ENCODE data around the gene TMPRSS11A. TPM values are rescaled to one million over a fixed set of nuclear protein-coding genes. Genes with fewer than 3 reads are reported as not detected.
A peak's percentile ranks its signal among the peaks of the same experiment; 100 is the strongest.

The TMPRSS11A gene
- total and polyA plus RNA-seq, 2 of the 13 experiments (the other 11 are each of a cell fraction or from before 2014, with no cell fraction given) = not detected

DNA sequence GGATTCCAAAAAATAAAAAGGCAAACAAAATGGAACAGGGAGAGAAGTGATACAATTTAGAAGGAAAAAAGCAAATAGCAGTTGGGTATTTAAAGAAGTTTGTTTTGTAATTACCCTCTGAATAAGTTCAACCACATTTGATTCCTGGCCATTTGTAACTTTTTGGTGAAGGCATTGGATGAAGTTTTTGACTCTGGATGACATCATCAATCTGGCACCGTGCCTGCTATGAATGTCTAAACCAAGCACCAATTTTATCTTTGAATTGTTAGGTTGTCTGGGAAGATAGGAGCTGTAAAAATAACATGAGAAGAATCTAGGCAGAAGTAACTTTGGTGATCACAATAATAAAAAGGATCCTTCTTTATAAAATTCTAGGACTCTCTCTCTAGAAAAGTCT, 29.5 kb downstream of the TMPRSS11A start:
- H3K4me2 ChIP-seq (ENCODE audit: low read depth, low read length) = no peak overlapping the region
- CTCF ChIA-PET (ENCODE audit: low intra/inter-chr PET ratio, low total read pairs) = no interaction called here
- H2AFZ ChIP-seq (ENCODE audit: low read length) = no peak overlapping the region
- no peak for FAIRE-seq
- ATAC-seq = no peak
- no peak overlapping the region for H3K9ac ChIP-seq (ENCODE audit: insufficient read depth, low read depth, low read length)
- no peaks in the 10 kb centered on the region; the same call in 1 of the 2 replicates for H4K20me1 ChIP-seq (ENCODE audit: insufficient read depth, low read length)
- no peak for DNase-seq (ENCODE audit: low spot score)
- no peaks in the 10 kb centered on the region for H3K79me2 ChIP-seq (ENCODE audit: insufficient read depth, low read length)
- BruUV-seq (replicated peaks) = no TSS peak
- H3K4me1 ChIP-seq (ENCODE audit: insufficient read depth, low read length) = no peaks in the 10 kb centered on the region
- intact Hi-C loops (cut with micrococcal nuclease; ENCODE audit: unreplicated experiment) = no loop called here
- H3K9me3 ChIP-seq (ENCODE audit: low read length) = no peaks in the 10 kb centered on the region
- no peak for TF ChIP-seq ZNF224 (CRISPR knock-in tag; IDR thresholded peaks at IDR 0.05)
- TF ChIP-seq ATF7 (IDR thresholded peaks at IDR 0.05) = peak; percentile 87
- TF ChIP-seq ATF7 (CRISPR knock-in tag; IDR thresholded peaks at IDR 0.05) = no peak
- no peak for TF ChIP-seq TSC22D2 (CRISPR knock-in tag; IDR thresholded peaks at IDR 0.05; ENCODE audit: borderline replicate concordance)
- TF ChIP-seq, protein P1, sequence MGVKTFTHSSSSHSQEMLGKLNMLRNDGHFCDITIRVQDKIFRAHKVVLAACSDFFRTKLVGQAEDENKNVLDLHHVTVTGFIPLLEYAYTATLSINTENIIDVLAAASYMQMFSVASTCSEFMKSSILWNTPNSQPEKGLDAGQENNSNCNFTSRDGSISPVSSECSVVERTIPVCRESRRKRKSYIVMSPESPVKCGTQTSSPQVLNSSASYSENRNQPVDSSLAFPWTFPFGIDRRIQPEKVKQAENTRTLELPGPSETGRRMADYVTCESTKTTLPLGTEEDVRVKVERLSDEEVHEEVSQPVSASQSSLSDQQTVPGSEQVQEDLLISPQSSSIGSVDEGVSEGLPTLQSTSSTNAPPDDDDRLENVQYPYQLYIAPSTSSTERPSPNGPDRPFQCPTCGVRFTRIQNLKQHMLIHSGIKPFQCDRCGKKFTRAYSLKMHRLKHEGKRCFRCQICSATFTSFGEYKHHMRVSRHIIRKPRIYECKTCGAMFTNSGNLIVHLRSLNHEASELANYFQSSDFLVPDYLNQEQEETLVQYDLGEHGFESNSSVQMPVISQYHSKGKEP (CRISPR knock-in tag; IDR thresholded peaks at IDR 0.05) = no peak
- no peaks in the 10 kb centered on the region for H3K36me3 ChIP-seq (replicated peaks in 1 of 2; ENCODE audit: control insufficient read depth in 1 of 2, insufficient read depth in 2 of 2, low read length in 2 of 2)
- no peak overlapping the region for H3K27ac ChIP-seq (ENCODE audit: extremely low read length, insufficient read depth, low read length)
- in situ Hi-C loops (cut with HindIII; ENCODE audit: extremely low pct_ligation_motif_present, low pct_unique_long_range_greater_than_20kb) = no loop called here
- POLR2A ChIA-PET = no interaction called here
- no peaks in the 10 kb centered on the region; a peak in 1 of 5 replicates for H3K27me3 ChIP-seq (ENCODE audit: control insufficient read depth in 1 of 2, insufficient read depth in 2 of 2, low read length in 2 of 2)
- WGBS (ENCODE audit: low lambda C conversion rate) = 5% methylated on average over 1 of the region's 1 CpG
- no peak overlapping the region for H3K4me3 ChIP-seq (replicated peaks in 1 of 3; ENCODE audit: insufficient read depth in 1 of 3, low read depth in 2 of 3, low read length in 3 of 3)

DNA sequence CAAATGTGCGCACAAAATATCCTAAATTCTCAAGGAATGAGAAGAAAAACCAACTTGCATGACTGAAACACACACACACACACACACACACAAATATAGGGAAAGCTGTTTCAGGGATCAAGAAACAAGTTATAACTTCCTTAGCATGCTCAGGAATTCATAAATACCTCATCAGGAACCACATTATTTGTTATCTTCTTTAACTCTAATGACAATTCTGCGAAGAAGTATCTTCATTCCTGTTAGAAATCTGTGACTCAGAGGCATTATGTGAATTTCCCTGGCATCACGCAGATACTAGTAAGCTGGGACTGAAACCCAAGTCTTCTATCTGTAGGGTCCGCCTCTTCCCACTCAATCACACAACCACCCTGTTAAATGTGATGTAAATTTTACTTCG, 30.3 kb downstream of the TMPRSS11A start:
- intact Hi-C loops (cut with micrococcal nuclease; ENCODE audit: unreplicated experiment) (no loop called here), in situ Hi-C loops (cut with HindIII; ENCODE audit: extremely low pct_ligation_motif_present, low pct_unique_long_range_greater_than_20kb) (no loop called here)
- Histone ChIP-seq H4K20me1 (ENCODE audit: insufficient read depth, low read length) (no peaks in the 10 kb centered on the region; the same call in 1 of the 2 replicates), H3K79me2 (ENCODE audit: insufficient read depth, low read length) (no peaks in the 10 kb centered on the region), H3K36me3 (replicated peaks in 1 of 2; ENCODE audit: control insufficient read depth in 1 of 2, insufficient read depth in 2 of 2, low read length in 2 of 2) (no peaks in the 10 kb centered on the region), H3K4me3 (replicated peaks in 1 of 3; ENCODE audit: insufficient read depth in 1 of 3, low read depth in 2 of 3, low read length in 3 of 3) (no peak overlapping the region), H3K4me1 (ENCODE audit: insufficient read depth, low read length) (no peaks in the 10 kb centered on the region), H3K27ac (ENCODE audit: extremely low read length, insufficient read depth, low read length) (no peak overlapping the region), H2AFZ (ENCODE audit: low read length) (no peak overlapping the region), H3K9ac (ENCODE audit: insufficient read depth, low read depth, low read length) (no peak overlapping the region), H3K9me3 (ENCODE audit: low read length) (no peaks in the 10 kb centered on the region), H3K27me3 (ENCODE audit: control insufficient read depth in 1 of 2, insufficient read depth in 2 of 2, low read length in 2 of 2) (no peaks in the 10 kb centered on the region; a peak in 1 of 5 replicates), H3K4me2 (ENCODE audit: low read depth, low read length) (no peak overlapping the region)
- 30% methylated on average over 5 of the region's 5 CpGs for WGBS (ENCODE audit: low lambda C conversion rate)
- DNase-seq (ENCODE audit: low spot score) = no peak
- POLR2A ChIA-PET = no interaction called here
- no peak for ATAC-seq
- no peak for FAIRE-seq
- CTCF ChIA-PET (ENCODE audit: low intra/inter-chr PET ratio, low total read pairs) = no interaction called here
- BruUV-seq (replicated peaks) = no TSS peak
- TF ChIP-seq TCF7L2 (IDR thresholded peaks at IDR 0.05; ENCODE audit: low read depth, low read length) (no peak), STAT5B (CRISPR knock-in tag; IDR thresholded peaks at IDR 0.05) (no peak), ZNF652 (CRISPR knock-in tag; IDR thresholded peaks at IDR 0.05; ENCODE audit: borderline replicate concordance, low read depth) (no peak), ZNF256 (CRISPR knock-in tag; conservative IDR thresholded peaks at IDR 0.05) (no peak), KLF13 (CRISPR knock-in tag; IDR thresholded peaks at IDR 0.05) (no peak)
- TF ChIP-seq, protein P2, sequence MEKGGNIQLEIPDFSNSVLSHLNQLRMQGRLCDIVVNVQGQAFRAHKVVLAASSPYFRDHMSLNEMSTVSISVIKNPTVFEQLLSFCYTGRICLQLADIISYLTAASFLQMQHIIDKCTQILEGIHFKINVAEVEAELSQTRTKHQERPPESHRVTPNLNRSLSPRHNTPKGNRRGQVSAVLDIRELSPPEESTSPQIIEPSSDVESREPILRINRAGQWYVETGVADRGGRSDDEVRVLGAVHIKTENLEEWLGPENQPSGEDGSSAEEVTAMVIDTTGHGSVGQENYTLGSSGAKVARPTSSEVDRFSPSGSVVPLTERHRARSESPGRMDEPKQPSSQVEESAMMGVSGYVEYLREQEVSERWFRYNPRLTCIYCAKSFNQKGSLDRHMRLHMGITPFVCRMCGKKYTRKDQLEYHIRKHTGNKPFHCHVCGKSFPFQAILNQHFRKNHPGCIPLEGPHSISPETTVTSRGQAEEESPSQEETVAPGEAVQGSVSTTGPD (CRISPR knock-in tag; IDR thresholded peaks at IDR 0.05) = no peak
- TF ChIP-seq, protein P3, sequence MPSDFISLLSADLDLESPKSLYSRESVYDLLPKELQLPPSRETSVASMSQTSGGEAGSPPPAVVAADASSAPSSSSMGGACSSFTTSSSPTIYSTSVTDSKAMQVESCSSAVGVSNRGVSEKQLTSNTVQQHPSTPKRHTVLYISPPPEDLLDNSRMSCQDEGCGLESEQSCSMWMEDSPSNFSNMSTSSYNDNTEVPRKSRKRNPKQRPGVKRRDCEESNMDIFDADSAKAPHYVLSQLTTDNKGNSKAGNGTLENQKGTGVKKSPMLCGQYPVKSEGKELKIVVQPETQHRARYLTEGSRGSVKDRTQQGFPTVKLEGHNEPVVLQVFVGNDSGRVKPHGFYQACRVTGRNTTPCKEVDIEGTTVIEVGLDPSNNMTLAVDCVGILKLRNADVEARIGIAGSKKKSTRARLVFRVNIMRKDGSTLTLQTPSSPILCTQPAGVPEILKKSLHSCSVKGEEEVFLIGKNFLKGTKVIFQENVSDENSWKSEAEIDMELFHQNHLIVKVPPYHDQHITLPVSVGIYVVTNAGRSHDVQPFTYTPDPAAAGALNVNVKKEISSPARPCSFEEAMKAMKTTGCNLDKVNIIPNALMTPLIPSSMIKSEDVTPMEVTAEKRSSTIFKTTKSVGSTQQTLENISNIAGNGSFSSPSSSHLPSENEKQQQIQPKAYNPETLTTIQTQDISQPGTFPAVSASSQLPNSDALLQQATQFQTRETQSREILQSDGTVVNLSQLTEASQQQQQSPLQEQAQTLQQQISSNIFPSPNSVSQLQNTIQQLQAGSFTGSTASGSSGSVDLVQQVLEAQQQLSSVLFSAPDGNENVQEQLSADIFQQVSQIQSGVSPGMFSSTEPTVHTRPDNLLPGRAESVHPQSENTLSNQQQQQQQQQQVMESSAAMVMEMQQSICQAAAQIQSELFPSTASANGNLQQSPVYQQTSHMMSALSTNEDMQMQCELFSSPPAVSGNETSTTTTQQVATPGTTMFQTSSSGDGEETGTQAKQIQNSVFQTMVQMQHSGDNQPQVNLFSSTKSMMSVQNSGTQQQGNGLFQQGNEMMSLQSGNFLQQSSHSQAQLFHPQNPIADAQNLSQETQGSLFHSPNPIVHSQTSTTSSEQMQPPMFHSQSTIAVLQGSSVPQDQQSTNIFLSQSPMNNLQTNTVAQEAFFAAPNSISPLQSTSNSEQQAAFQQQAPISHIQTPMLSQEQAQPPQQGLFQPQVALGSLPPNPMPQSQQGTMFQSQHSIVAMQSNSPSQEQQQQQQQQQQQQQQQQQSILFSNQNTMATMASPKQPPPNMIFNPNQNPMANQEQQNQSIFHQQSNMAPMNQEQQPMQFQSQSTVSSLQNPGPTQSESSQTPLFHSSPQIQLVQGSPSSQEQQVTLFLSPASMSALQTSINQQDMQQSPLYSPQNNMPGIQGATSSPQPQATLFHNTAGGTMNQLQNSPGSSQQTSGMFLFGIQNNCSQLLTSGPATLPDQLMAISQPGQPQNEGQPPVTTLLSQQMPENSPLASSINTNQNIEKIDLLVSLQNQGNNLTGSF (CRISPR knock-in tag; IDR thresholded peaks at IDR 0.05) = no peak

Data from HepG2 (cell line).